ENCODE results near the gene SYNGAP1. TPM values are rescaled to one million over a fixed set of nuclear protein-coding genes. Genes with fewer than 3 reads are reported as not detected.
"Not testable (repeated sequence)": the region's sequence is repeated elsewhere in the genome, so short reads cannot be mapped to it uniquely, and the experiment has no call there.

The SYNGAP1 gene
- total RNA-seq, 1 donor from 2014 or later: 33.7 TPM

- no peak overlapping the region for H3K4me3 ChIP-seq
- no peak for TF ChIP-seq CTCF (IDR thresholded peaks at IDR 0.05)
- no peak for DNase-seq (ENCODE audit: low spot score in 2 of 2)
- intact Hi-C loops (cut with DNase I): no loop called here
- no peaks in the 10 kb centered on the region for H3K27me3 ChIP-seq
- H3K4me1 ChIP-seq: no peaks in the 10 kb centered on the region
- no peaks in the 10 kb centered on the region for H3K9me3 ChIP-seq
- no peak overlapping the region for H3K27ac ChIP-seq
- no peaks in the 10 kb centered on the region for H3K36me3 ChIP-seq
Observed at GRCh38 chr6:33397541-33397940, 22.3 kb upstream of the SYNGAP1 start.

- H3K27me3 ChIP-seq; H3K9me3 ChIP-seq; DNase-seq (ENCODE audit: low spot score in 2 of 2); H3K36me3 ChIP-seq; H3K4me1 ChIP-seq; H3K4me3 ChIP-seq; intact Hi-C loops (cut with DNase I); H3K27ac ChIP-seq: not testable (repeated sequence)
Observed at GRCh38 chr6:33398601-33399000, 21.3 kb upstream of the SYNGAP1 start.

GRCh38 chr6:33399881-33400280, 20.0 kb upstream of the SYNGAP1 start:
- intact Hi-C loops (cut with DNase I); H3K4me3 ChIP-seq; H3K27ac ChIP-seq; H3K27me3 ChIP-seq; H3K9me3 ChIP-seq; H3K4me1 ChIP-seq; H3K36me3 ChIP-seq; DNase-seq (ENCODE audit: low spot score in 2 of 2): not testable (repeated sequence)

GRCh38 chr6:33404884-33405283, 15.0 kb upstream of the SYNGAP1 start:
- Histone ChIP-seq H3K4me3 (no peak overlapping the region), H3K9me3 (no peaks in the 10 kb centered on the region), H3K4me1 (no peaks in the 10 kb centered on the region), H3K36me3 (no peaks in the 10 kb centered on the region), H3K27me3 (no peaks in the 10 kb centered on the region), H3K27ac (no peak overlapping the region)
- intact Hi-C loops (cut with DNase I): no loop called here
- DNase-seq (ENCODE audit: low spot score in 2 of 2): no peak
- no peak for TF ChIP-seq CTCF (IDR thresholded peaks at IDR 0.05)

GRCh38 chr6:33405386-33405940, 14.4 kb upstream of the SYNGAP1 start:
- no peaks in the 10 kb centered on the region for H3K9me3 ChIP-seq
- H3K27me3 ChIP-seq: no peaks in the 10 kb centered on the region
- H3K4me3 ChIP-seq: no peak overlapping the region

GRCh38 chr6:33406126-33406525, 13.7 kb upstream of the SYNGAP1 start:
- intact Hi-C loops (cut with DNase I): no loop called here

More at GRCh38 chr6:33405386-33405940, 14.4 kb upstream of the SYNGAP1 start:
- intact Hi-C loops (cut with DNase I): no loop called here
- no peak for DNase-seq (ENCODE audit: low spot score in 2 of 2)
- Histone ChIP-seq H3K4me1 (no peaks in the 10 kb centered on the region), H3K36me3 (no peaks in the 10 kb centered on the region), H3K27ac (no peak overlapping the region)
- TF ChIP-seq CTCF (IDR thresholded peaks at IDR 0.05): no peak

More at GRCh38 chr6:33406126-33406525, 13.7 kb upstream of the SYNGAP1 start:
- H3K9me3 ChIP-seq: no peaks in the 10 kb centered on the region
- no peak overlapping the region for H3K4me3 ChIP-seq
- H3K36me3 ChIP-seq: no peaks in the 10 kb centered on the region
- no peak for TF ChIP-seq CTCF (IDR thresholded peaks at IDR 0.05)
- DNase-seq (ENCODE audit: low spot score in 2 of 2): no peak
- no peak overlapping the region for H3K27ac ChIP-seq
- H3K4me1 ChIP-seq: no peaks in the 10 kb centered on the region
- no peaks in the 10 kb centered on the region for H3K27me3 ChIP-seq
